IPS DF 19.7 (cell line): Measurements from ENCODE around the gene CCT6B.
A peak's percentile ranks its signal among the peaks of the same experiment; 100 is the strongest.
"Not testable (repeated sequence)": the region's sequence is repeated elsewhere in the genome, so short reads cannot be mapped to it uniquely, and the experiment has no call there.

Experiments used
- DNase-seq: peaks from one replicate; pipeline ENCODE4 v3.0.0-alpha.2; 2013; ENCODE audit warnings: low read depth, low spot score

Gene CCT6B, protein sequence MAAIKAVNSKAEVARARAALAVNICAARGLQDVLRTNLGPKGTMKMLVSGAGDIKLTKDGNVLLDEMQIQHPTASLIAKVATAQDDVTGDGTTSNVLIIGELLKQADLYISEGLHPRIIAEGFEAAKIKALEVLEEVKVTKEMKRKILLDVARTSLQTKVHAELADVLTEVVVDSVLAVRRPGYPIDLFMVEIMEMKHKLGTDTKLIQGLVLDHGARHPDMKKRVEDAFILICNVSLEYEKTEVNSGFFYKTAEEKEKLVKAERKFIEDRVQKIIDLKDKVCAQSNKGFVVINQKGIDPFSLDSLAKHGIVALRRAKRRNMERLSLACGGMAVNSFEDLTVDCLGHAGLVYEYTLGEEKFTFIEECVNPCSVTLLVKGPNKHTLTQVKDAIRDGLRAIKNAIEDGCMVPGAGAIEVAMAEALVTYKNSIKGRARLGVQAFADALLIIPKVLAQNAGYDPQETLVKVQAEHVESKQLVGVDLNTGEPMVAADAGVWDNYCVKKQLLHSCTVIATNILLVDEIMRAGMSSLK

DNA sequence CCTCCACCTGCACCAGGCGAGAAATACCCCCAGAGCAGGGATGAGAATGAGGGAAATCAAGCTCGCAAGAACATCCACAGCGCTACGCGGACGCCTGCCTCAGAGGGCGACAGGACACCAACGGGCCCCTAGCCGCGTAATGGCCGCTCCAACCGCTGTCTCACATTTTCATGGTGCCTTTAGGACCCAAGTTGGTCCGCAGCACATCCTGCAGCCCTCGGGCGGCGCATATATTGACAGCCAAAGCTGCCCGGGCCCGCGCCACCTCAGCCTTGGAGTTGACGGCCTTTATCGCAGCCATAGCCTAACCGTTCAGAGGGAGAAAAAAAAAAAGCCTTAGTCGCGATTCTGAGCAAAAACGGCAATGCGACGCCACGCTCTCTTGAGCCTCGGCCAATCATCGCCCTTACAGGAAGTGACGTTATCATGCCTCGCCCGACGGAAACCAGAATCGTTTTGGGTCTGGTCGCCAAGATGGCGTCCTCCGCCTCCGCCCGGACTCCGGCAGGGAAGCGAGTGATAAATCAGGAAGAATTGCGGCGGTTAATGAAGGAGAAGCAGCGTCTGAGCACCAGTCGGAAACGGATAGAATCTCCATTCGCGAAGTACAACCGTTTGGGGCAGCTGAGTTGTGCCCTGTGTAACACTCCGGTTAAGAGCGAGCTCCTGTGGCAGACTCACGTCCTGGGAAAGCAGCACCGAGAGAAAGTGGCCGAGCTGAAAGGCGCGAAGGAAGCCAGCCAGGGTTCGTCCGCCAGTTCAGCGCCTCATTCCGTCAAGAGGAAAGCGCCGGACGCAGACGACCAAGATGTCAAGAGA lies at the start of gene CCT6B, which contains the start of gene ZNF830:
CCT6B (minus strand) TSS at position 368 of the 819 bp plus-strand sequence; CDS start at position 301, 67 bp downstream.
ZNF830 (plus strand) TSS at position 448 of the 819 bp plus-strand sequence; CDS start at position 475, 27 bp downstream.
- peak; percentile 83 for DNase-seq

DNA sequence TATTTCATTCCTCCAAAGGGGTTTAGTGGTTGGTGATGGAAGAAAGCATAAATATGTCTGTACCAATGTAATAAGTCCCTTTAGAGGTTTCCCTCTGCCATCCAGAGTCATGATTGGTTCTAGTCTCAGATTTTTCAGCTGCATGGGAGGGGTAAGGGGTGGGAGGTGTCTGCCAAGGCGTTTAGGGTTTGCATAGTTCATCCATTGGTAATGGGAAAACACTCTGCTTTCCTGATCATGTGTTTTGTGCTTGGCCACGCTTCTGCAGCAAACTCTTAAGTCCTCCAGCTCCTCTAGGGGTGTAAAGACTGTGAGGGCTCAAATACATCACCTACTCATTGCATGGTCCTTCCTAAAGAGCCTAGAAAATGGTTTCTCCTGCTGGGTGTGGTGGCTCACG lies 48.8 kb upstream of the CCT6B start:
- no peak for DNase-seq

DNA sequence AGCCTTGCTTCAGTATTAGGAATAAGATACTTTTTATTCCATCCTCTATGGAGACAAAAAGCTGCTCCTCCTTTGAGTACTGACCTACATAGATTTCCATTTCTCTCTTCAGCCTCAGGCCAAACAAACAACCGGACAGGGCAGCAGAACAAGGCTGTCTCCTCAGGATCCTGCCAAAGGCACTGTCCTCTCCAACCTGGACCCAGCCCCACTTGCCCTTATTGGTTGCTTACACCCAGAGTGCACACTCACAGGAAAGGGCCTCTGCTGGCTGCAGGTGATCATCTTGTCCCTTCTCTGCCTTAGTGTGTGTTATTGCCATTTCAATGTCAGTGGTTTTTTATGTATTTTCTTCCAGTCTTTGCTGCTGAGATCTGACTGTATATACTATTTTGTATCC lies 45.7 kb upstream of the CCT6B start:
- DNase-seq: no peak

DNA sequence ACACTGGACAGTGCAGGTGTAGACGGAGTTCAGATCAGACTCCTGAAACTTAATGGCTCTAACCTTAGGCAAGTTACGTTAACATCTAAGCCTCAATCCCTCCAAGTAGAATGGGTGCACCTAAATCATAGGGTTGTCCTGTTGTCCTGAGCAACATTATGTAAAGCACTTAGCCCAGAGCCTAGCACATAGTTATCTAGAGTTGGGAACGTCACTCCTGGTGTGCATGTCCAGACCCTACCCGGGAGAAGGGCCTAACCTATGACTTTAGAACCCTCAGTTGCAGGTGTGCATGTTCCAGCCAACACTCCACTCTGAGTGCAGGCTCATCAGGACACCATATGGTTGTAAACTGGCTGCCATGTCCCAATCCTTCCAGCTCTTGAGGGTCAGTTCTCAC lies 45.1 kb upstream of the CCT6B start:
- DNase-seq: no peak

DNA sequence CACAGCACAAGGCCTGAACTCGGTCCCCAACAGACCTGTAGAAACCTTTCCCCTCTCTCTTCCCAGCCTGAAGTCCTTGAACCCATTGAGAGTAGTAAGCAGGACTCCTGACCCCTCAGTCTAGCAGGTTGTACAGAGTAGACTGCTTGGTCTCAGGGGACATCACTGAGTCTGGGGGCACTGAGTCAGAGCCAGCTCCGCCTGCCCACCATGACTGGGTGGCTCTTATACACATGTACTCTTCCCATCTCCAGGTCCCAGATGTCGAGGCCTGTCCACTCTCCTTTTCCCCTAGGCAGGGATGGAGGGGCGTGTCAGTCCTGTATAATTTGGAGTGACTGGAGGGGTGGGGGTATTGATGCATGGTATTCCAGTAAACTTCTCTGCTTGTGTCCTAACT lies 42.5 kb upstream of the CCT6B start:
- no peak for DNase-seq

DNA sequence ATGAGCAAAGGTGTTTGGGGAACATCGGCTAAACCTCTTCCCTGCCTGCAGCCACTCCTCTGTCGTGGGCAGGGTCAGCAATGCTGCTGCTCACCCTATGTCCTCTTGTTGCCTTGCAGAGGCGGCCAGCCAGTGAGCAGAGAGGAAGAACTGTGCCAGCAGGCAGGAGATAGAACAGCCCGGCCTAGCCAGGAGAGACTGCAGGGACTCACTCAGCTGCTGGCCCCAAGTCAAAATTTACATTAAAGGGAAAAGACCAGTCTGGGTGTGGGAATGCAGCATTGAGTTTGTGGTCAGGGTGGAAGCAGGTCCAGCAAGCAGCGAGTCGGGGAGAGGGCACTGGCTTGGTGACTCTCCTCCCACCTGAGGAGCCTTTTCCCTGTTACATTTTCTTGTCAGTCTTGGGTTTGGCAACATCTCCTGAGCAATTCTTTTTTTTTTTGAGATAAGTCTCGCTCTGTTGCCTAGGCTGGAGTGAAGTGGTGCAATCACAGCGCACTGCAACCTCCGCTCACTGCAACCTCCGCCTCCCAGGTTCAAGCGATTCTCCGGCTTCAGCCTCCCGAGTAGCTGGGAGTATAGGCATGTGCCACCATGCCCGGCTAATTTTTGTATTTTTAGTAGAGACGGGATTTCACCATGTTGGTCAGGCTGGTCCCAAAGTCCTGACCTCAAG lies 41.8 kb upstream of the CCT6B start:
- DNase-seq: no peak

DNA sequence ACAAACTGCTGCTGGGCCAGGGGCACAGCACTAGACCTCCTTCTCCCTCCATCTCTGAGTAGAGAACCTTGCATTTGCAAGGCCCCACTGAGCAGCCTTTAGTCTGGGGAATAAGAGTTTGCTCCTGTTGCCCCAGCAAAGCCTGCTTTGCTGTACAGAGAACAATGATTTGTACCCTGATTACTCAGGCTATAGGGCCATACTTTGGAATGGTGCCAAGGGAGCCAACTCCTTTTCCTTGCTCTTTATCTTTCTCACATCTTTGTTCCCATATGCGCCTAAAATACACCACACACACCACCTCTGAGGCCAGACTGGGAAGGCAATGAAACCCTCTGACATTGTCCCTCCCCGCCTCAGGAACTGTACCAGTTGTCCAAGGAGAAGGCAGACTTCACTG lies 40.3 kb upstream of the CCT6B start:
- no peak for DNase-seq

DNA sequence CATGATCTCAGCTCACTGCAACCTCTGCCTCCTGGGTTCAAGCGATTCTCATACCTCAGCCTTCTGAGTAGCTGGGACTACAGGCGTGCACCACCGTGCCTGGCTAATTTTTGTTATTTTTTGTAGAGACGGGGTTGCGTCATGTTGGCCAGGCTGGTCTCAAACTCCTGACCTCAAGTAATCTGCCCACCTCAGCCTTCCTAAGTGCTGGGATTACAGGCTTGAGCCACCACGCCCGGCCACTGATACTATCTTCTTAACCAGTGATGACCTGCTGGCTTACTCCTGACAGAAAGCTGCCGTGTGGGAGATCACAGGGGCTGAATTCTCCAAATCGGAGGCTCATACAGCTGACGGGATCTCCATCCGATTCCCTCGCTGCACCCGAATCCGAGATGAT lies 39.7 kb upstream of the CCT6B start:
- not testable (repeated sequence) for DNase-seq

DNA sequence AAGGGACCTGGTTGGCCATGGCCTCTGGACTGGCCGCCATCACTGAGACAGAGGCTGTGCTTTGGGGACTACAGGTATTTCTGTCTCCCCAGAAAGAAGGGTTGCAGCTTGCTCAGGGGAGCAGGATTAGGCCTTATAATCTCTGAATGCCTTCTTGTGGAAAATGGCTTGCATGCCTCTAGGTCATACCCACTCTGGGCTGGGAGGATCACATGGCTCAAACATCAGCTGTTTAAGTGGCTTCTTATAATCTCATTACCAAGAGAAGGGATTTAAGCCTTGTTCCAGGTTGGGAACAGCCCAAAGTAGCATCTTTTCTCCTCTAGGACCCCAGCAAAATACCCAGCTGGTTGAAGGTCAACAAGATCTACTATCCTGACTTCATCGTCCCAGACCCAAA lies 38.2 kb upstream of the CCT6B start:
- DNase-seq: no peak

DNA sequence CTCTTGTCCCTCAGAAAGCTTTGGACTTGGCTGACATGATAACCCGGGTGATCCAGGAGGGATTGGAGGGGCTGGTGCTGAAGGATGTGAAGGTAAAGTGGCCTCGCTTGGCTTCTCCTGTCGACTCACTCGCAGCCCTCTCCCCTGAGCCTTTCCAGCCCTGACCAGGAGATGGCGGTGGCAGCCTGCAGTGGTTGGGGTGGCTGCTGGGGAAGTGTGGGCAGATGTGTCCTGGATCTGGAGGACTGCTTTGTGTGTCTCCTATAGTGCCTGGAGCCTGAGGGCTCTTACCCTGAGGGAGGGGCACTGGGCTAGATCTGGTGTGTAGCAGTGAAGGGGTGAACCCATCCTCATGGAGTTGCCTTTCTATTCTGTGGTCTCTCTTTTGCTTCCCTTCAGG lies 36.9 kb upstream of the CCT6B start:
- DNase-seq: no peak

DNA sequence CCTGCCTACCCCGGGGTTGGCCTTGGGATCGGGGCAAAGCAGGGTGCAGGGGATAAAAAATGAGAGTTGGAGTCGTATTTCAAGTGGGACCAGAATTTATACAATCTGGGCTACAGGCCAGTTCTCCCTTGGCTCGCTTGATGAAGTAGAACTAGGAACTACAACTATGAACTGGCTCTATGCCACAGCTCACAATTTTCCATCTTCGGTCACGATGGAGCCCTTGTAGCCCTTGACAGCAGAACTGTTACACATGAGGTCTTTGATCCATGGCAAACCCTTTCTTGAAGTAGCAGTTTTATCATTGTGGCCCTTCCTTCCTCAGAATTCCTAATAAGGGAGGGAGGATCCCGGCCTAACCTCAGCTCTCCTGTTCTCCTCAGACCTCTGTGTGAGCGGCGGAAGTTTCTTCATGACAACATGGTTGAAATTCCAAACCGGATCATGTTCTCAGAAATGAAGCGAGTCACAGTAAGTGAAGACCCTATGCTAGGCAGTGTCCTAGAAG lies 36.1 kb upstream of the CCT6B start:
- no peak for DNase-seq

DNA sequence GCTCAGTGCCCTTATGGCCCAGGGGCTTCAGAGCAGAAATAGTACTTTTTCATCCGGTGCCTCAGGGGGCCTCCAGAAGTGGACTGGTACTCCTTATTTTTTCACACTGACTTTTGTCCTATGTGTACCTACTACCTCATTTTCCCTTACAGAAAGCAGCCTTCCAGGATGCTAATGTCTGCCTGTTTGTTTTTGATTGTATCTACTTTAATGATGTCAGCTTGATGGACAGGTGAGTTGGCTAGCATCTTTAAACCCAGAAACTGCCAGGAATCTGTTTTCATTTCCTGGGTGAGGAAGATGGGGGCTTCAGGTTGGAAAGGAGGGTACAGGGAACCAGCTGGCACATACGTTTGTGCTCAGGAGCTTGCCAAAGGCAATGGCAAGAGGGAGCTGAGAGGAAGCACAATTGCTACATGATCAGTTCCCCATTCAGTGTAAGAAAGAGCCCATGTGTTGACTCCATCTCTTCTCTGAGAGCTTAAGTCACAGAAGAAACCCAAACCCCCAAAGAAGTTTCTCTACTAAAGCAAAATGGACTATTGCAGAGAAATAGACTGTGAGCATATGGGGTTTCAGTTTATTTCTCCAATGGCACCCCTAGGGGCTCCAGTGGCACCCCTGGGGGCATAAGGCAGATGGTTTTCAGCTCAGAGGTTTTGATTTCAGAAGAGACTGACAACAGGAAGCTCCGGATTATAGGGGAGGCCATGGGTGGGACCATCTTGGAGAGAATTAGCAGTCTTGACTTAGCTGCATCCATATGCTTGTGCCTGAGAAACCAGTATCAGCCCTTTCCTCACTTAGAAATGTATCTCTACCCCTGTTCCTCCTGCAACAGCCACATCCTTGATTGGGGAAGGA lies 35.4 kb upstream of the CCT6B start:
- no peak for DNase-seq

DNA sequence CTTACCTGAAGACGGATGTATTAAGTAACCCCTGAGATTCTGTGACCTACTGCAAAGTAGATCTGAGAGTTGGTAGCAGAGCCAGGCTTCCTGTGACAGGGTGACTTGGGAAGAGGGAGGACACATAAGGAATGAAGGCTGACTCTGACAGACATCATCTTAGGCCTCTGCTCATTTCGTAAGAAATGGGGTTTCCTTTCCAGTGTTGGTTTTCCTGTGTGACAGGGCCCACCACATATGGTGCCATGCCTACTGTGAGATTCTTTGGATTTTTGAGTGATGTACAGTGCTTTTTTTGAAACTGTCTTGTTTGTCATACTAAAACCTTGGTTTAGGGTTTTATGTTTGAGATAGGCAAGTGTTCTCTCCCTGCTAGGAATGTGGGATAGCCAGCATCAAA lies 31.8 kb upstream of the CCT6B start:
- no peak for DNase-seq

DNA sequence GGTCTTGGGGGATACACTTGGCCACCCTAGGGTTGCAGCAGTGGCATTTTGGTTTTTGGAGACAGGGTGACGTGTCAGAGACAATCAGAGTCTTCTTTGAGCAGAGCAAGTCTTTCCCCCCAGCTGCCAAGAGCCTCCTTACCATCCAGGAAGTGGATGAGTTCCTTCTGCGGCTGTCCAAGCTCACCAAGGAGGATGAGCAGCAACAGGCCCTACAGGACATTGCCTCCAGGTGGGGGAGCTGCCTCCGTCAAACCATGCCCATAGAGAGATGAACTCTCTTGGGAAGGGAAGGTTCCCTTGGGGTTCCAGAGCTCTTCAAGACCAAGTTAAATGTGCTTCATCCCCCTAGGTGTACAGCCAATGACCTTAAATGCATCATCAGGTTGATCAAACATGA lies 30.3 kb upstream of the CCT6B start:
- no peak for DNase-seq

DNA sequence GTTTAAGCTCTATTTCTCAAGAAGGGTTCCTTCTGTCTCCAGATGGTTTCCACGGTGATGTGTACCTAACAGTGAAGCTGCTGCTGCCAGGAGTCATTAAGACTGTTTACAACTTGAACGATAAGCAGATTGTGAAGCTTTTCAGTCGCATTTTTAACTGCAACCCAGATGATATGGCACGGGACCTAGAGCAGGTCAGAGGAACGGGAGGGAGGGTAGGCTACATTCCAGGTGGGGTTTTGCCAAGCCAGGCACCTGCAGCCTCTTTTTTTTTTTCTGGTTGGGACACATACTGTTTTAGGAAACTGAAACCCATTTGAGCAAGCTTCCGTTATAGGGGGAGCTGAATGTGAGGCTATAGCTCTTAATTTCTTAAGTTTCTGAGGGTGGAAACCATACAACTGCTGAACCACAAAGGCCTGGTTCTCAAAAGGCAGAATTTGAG lies 29.7 kb upstream of the CCT6B start:
- no peak for DNase-seq

DNA sequence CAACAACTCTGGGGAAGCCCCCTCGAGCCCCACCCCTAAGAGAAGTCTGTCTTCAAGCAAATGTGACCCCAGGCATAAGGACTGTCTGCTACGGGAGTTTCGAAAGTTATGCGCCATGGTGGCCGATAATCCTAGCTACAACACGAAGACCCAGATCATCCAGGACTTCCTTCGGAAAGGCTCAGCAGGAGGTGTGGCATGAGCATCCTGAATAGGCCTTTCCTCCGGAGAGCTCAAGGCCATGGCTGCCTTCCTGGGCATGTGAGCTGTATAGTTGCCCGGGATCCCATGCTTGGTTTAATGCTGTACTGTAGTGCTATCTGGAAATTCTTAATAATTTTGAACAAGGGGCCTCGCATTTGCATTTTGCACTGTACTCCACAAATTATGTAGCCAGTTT lies 28.2 kb upstream of the CCT6B start:
- DNase-seq: no peak

DNA sequence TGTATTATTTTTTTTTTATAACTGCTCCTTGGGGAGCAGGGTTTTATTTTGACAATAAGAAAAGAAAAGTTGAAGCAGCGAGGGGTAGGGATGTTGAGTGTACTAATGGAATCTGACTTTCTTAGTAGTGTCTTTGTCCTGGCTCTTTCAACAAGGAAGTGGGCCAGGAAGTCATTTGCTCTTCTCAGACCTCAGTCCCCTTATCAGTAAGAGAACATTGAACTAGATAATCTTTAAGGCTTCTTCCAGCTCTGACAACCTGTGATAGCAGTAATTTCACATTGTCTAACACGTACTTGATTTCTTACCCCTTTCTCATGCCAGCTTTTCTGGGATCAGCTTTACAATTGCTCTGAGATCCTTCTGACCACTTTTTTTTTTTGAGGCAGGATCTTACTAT lies 27.4 kb upstream of the CCT6B start:
- no peak for DNase-seq

DNA sequence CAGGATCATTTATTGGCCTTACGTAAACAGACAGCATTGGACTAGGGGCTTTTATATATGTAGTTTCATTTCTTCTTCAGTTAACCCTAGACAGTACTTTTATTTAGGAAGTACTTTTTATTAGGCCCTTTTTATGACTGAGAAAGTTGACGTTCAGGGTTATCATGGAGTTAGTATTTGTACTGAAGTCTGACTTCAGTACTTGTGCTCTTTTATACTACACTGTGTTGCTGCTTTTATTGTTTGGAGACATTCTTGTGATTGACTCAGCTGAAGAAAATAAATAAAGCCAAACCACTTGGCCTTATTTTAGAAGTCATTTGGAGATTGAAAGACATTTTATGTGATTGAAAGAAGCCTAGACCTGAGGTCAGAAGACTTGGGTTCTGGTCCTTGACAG lies 26.0 kb upstream of the CCT6B start:
- no peak for DNase-seq

DNA sequence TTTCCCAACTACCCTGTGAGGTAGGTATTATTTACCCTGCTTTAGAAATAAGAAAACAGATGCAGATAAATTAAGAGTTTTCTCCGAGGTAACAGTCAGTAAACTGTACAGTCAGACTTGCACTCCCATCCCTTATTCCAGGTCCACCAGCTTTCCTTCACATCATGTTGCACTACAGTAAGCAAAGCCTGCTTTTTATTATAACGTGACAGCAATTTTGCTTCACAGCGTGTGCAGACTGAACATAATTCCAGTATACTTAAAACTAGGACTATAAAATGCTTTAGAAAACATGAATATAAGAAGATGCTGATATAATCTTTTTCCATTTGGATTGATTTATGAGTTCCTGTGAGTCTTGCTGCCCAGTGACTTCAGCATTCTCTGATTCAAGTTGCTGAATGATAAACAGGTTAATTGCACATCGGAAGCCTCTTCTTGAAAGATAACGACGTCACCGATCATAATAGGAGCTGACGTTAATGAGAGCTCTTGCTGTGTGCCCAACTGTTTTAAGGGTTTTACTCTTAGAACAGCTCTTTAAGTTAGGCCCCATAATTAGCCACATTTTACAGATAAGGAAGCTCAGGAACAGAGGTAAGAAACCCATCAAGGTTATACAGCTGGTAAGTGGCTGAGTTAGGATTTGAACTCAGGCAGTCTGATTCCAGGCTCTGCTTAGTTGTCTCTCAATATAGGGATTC lies 20.4 kb upstream of the CCT6B start:
- DNase-seq: no peak
